Thyroid gland (tissue), 4 donors: ENCODE results near the gene PTPRT.

Experiments used
- POLR2A ChIP-seq, 2 donors: fragments of 450-650 bp; IDR thresholded peaks; one replicate each; pipeline ENCODE4 v1.6.1; 2017; ENCODE audit warnings: antibody characterized with exemption in 2 of 2, mild to moderate bottlenecking in 2 of 2, moderate library complexity in 1 of 2
- TF ChIP-seq, protein P1 (sequence below), 6 experiments: fragments of 200-600 bp in 3 of 6; fragments of 450-650 bp in 3 of 6; sonication (generic) in 3 of 6; IDR thresholded peaks; one replicate each; pipeline ENCODE4 v1.5.1; 2016 to 2019; ENCODE audit warnings: antibody characterized with exemption in 6 of 6, mild to moderate bottlenecking in 2 of 6, inconsistent platforms in 1 of 6, moderate library complexity in 1 of 6

DNA sequence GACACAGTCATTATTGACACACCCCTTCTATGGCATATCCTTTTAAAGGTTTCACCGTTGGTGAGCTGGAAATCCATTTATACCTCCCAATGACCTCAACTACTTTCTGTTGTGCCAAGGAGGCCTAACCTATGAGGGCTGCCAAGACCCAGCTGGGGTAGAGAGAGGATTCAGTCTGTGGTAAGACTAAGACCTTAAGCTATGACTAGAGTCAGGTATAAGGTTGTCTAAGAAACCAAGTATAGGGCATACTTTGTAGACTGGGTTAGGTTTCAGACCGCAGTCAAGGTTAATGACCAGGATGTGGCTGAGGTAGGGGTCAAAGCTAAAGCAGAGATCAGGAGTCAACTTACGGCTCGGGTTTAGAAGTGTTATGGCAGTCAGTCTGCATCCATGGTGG, 930.3 kb downstream of the PTPRT start:
- TF ChIP-seq POLR2A (IDR thresholded peaks at IDR 0.05) = no peak
- TF ChIP-seq, protein P1, sequence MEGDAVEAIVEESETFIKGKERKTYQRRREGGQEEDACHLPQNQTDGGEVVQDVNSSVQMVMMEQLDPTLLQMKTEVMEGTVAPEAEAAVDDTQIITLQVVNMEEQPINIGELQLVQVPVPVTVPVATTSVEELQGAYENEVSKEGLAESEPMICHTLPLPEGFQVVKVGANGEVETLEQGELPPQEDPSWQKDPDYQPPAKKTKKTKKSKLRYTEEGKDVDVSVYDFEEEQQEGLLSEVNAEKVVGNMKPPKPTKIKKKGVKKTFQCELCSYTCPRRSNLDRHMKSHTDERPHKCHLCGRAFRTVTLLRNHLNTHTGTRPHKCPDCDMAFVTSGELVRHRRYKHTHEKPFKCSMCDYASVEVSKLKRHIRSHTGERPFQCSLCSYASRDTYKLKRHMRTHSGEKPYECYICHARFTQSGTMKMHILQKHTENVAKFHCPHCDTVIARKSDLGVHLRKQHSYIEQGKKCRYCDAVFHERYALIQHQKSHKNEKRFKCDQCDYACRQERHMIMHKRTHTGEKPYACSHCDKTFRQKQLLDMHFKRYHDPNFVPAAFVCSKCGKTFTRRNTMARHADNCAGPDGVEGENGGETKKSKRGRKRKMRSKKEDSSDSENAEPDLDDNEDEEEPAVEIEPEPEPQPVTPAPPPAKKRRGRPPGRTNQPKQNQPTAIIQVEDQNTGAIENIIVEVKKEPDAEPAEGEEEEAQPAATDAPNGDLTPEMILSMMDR (IDR thresholded peaks at IDR 0.05) = no peak
